ENCODE data around the gene PUS7L.
"Not testable (repeated sequence)": the region's sequence is repeated elsewhere in the genome, so short reads cannot be mapped to it uniquely, and the experiment has no call there.

The PUS7L gene

GRCh38 chr12:43749016-43749415, 9.6 kb downstream of the PUS7L start:
- no peak for DNase-seq

GRCh38 chr12:43744826-43745225, 13.8 kb downstream of the PUS7L start:
- DNase-seq = no peak

- DNase-seq = no peak
Observed at GRCh38 chr12:43742106-43742505, 16.5 kb downstream of the PUS7L start.

- DNase-seq = no peak
Observed at GRCh38 chr12:43740511-43741100, 18.0 kb downstream of the PUS7L start.

- DNase-seq = no peak
Observed at GRCh38 chr12:43737646-43738045, 20.9 kb downstream of the PUS7L start.

- DNase-seq = no peak
Observed at GRCh38 chr12:43736927-43737440, 21.6 kb downstream of the PUS7L start.

GRCh38 chr12:43733687-43734086, 24.9 kb downstream of the PUS7L start:
- DNase-seq = no peak

- no peak for DNase-seq
Observed at GRCh38 chr12:43730283-43730682, 28.3 kb downstream of the PUS7L start.

GRCh38 chr12:43728698-43729097, 29.9 kb downstream of the PUS7L start:
- no peak for DNase-seq

GRCh38 chr12:43728117-43728516, 30.5 kb downstream of the PUS7L start:
- DNase-seq = no peak

GRCh38 chr12:43723134-43723533, 35.5 kb downstream of the PUS7L start:
- no peak for DNase-seq

GRCh38 chr12:43722621-43723020, 36.0 kb downstream of the PUS7L start:
- DNase-seq = no peak

GRCh38 chr12:43711348-43711747, 47.2 kb downstream of the PUS7L start:
- DNase-seq = no peak

- DNase-seq = not testable (repeated sequence)
Observed at GRCh38 chr12:43703772-43704171, 54.8 kb downstream of the PUS7L start.

- DNase-seq = not testable (repeated sequence)
Observed at GRCh38 chr12:43701194-43701593, 57.4 kb downstream of the PUS7L start.

- DNase-seq = no peak
Observed at GRCh38 chr12:43696154-43696553, 62.4 kb downstream of the PUS7L start.

- DNase-seq = no peak
Observed at GRCh38 chr12:43694879-43695278, 63.7 kb downstream of the PUS7L start.

- no peak for DNase-seq
Observed at GRCh38 chr12:43692064-43692463, 66.5 kb downstream of the PUS7L start.

- not testable (repeated sequence) for DNase-seq
Observed at GRCh38 chr12:43685491-43685890, 73.1 kb downstream of the PUS7L start.

- DNase-seq = no peak
Observed at GRCh38 chr12:43676183-43676813, 82.3 kb downstream of the PUS7L start.

- no peak for DNase-seq
Observed at GRCh38 chr12:43675048-43675904, 83.3 kb downstream of the PUS7L start.

GRCh38 chr12:43669373-43669772, 89.2 kb downstream of the PUS7L start:
- DNase-seq = no peak
